Left ventricle myocardium superior (tissue), 1 donor: Measurements from ENCODE around the gene SNAP25. TPM values are rescaled to one million over a fixed set of nuclear protein-coding genes. Genes with fewer than 3 reads are reported as not detected.

Source experiments
- ATAC-seq: fragments of 200-7000 bp; cut with Tn5 transposase; one replicate; pipeline ENCODE4 v1.9.1; 2020; ENCODE audit warnings: mild to moderate bottlenecking, moderate library complexity
- DNase-seq: peaks from one replicate; pipeline ENCODE4 v3.0.0-alpha.2; 2020
- intact Hi-C: fragments of 100-400 bp; cut with micrococcal nuclease; formaldehyde crosslinking; loops from one replicate; pipeline ENCODE4 v1.11.0; 2022
- total RNA-seq: library from RNA; stranded (reverse); fragmentation: NEBNext Ultra II Directional; extraction: Animal tissue kit (Norgen Biotek cat#: 25700); gene quantifications from one replicate; pipeline ENCODE4 v1.2.1, GENCODE V29; 2021
- donor health status: DM: no; HTN: yes; CAD: no; lungs with severe emphysema.

Gene SNAP25
- total RNA-seq, 1 donor from 2014 or later: 0.67 TPM

DNA sequence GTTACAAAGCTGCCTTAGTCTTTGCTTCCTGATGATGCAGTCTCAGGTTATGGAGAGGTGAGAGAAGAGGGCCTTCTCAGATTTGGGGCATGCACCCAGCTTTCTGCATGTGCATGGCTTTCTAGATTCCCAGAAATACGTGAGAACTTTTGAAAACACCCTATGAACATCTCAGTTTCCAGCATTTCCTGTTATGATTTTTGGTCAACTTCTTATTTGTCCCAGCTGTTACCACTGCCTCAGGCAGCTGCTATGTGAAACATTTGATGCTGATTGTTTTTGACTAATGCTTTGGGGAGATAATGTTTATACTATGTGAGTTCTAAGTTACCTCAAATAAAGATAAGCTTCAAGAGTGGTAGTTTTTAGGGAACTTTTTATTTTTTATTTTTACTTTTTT lies 9.5 kb upstream of the SNAP25 start:
- DNase-seq: no peak
- intact Hi-C loops: no loop called here
- no peak for ATAC-seq

DNA sequence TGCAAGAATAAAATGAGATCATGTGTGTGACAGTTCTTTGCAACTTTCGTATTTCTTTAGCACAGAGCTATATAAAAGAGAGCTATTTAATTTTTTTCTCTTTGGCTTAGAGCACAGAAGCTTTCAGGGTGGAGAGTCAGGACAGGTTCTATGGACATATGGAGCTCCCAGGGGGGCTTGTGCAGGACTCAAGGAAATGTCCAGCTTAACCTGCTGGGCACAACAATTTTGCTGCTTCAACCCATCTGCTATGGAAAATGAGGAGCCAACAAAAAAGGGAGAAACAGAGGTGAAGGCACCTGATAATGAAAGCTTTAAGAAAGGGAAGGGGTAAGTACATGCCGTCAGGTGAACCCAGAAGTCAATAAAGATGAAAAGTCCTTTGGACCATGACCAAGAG lies 5.1 kb upstream of the SNAP25 start:
- intact Hi-C loops: no loop called here
- no peak for ATAC-seq
- DNase-seq: no peak

DNA sequence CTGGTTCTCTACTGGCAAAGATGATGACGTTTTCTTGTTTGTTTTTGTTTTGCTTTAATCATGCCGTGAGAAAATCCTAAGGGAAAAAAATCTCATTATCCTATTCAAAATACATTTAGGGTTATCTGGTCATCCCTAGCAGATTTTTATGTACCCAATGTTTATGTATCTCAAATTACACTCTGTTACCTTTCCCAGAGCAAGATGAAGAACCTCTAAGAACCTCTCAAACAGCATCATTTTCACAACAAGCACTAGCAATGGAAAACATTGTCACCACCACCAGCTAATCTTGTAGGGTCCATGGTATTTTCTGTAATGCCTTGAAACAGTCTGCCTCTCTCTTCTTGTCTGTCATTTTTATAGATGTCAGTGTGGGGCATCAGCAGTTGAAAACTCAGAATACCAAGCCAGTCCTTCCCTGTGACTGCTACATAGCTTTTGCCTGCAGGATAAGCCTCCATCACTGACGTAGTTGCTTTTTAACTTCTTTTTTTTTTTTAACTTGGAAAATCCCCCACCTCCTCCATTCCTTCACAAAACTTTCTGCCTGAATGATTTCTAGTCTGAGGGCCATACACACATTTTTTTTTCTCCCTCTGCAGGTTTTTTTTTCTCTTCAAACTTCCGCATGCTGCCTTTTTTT lies 2.4 kb upstream of the SNAP25 start:
- intact Hi-C loops: no loop called here
- ATAC-seq (no peak), DNase-seq (no peak)

DNA sequence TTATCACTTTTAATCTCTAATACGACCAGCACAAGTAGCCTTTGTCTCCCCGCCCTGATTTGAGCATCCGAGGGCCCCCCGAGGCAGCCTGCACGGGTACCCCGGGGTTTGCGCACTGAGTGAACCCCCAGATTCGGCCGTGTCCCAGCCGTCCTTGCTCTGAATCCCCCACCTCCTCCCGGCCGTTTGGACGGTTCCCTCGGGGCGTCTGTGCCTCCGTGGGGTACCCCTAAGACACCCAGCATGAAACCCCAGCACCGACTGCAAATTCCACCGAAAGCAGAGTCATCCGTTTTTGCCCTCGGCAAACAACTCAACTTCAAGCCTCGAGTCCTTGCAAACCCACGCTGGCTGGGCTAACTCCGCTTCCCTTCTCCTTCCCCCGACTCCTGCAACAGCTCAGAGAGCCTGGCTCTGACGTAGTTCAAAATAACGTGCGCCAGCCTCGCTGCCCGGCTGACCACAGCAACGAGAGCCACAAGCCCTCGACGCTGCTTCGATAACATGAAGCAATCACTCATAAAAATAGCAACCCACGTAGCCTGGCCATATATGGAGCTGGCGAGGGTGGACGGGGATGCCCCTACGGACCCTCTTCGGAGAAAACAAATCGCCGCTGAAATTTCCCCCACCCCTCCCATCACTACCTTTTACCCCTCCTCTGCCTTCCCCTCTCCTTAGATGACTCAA lies 764 bp upstream of the SNAP25 start:
- no peak for ATAC-seq
- DNase-seq: peak; percentile 27
- intact Hi-C loops: no loop called here

DNA sequence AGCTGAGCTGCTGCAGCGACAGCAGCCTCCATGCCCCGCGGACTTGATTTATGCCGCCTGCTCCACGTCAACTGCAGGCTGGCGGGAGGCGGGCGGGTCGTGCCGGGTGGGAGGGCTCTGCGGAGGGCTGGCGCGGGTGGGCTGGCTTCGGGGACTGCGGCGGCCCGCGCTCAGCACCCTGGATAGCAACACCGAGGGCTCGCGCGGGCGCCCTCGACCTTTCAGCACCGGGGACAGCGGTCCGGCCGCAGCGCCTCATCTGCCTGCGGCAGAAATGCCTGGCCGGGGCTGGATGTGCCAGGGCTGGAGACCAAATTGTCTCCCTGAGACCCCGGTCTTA lies 792 bp downstream of the SNAP25 start:
- DNase-seq (peak; percentile 83), ATAC-seq (peak; percentile 90)
- intact Hi-C loops: no loop called here

DNA sequence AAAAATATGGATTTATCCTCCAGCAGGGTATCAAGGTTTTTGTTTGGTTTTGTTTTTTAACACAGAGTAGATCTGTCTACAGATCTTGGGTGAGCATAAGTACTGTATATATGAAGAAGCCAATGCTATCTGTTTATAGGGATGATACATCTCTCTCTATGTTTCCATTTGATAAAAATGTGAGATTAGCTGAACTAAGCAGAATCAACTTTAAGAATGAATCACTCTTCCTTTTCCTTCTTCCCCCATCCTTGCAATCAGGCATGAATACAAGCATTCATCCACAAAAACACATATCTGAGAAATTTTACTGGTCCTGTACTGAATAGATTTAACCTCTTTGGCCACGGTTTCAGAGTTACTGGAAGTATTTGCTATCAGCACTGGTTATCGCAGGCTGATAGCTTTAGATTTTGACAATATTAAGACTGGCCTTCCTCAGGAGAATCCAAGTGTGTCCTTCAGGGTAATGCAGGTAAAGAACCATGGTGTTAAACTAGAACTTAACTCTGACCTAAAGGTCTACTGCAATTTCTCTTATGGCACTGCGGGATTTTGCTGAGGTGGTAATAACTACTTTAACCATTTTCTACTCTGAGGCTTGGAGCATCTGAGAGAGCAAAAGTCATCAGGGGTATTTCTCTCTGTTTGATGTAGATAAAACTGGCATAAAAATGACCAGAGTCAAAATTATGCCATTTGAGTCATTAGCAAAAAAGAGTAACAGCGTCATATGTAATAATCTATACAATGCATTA lies 1.5 kb downstream of the SNAP25 start:
- no peak for ATAC-seq
- DNase-seq: no peak
- intact Hi-C loops: no loop called here

DNA sequence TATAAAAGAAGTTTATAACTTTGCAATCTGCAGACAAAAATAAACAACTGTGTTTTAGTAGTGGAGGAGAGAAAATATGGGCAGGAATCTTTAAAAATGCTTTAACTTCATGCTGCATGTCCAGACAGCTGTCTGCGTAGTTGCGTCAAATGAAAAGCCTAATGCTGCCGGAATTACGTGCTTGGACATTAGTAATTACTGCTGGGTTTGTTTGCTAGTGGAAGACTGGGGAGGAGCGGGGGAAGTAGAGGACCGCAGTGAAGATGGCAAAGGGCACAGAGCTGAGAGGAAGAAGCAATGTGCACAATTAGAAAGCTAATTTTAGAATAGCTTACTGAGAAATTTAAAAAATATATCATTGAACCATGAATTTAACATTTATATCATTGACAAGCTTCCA lies 2.4 kb downstream of the SNAP25 start:
- ATAC-seq (no peak), DNase-seq (no peak)
- intact Hi-C loops: no loop called here

DNA sequence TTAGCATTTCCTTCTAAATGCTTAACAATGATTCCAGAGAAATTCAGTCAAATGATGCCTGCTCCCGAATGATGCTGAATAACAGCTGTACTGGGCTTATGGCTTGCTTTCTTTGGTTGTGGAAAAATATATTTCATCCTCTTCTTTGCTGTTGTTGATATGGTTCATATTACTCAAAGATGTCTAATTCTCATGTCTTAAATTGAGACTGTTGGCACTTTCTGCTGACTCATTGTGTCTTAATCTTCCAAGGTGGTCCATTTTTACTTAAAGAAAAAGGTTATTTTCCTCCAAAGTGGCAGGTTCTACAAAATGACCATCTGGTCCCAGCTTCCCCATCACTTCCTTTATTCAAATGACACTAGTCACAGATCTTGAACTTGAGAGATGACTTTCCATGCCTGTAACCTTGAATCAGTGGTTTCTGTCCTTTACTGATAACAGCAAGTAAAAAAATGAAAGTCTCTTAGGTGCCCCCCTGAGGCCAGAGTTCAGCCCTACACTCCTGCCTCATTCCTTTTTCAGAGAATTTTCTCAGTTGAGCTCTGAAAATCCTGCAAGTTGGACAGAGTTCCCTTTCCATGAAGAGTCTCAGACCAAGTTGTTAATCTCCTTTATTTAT lies 6.9 kb downstream of the SNAP25 start:
- ATAC-seq: no peak
- intact Hi-C loops: no loop called here
- DNase-seq: no peak

DNA sequence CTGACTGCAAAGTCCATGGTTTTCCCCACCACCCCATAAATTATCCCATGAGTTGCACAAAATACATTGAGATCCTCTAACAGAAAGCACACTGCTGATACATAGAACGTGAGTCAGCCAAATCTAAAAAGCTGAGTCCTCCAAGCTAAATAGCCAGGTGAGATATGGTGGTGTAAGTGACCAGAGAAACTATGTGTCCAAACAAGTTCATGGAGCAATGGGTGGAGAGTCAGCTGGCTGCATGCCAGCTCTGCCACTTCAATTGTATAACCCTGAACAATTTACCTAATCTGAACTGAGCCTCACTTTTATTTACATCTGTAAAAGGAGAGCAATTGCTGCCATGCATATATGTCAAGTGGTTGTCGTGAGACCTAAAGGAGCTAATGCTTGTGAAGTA lies 9.7 kb downstream of the SNAP25 start:
- DNase-seq (no peak), ATAC-seq (no peak)
- intact Hi-C loops: no loop called here

DNA sequence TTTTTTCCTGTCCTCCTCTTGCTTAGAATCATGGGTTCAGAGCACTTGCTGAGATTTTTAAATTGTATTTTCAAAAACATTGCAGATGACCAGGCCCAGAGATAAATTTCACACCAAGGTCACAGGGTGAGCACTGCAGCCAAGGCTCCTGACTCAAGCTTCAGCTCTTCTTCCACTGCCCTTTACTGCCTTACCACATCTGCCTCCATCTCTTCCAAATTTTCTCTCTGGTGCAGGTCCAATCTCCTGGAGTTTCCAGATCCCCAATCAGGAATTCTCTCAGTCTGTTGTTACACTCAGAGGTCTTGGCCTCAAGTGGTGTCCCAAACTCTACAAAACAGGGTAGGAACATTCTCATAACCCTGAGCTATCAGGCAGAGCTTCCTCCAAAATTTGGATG lies 12.7 kb downstream of the SNAP25 start:
- no peak for DNase-seq
- intact Hi-C loops: no loop called here
- ATAC-seq: no peak

DNA sequence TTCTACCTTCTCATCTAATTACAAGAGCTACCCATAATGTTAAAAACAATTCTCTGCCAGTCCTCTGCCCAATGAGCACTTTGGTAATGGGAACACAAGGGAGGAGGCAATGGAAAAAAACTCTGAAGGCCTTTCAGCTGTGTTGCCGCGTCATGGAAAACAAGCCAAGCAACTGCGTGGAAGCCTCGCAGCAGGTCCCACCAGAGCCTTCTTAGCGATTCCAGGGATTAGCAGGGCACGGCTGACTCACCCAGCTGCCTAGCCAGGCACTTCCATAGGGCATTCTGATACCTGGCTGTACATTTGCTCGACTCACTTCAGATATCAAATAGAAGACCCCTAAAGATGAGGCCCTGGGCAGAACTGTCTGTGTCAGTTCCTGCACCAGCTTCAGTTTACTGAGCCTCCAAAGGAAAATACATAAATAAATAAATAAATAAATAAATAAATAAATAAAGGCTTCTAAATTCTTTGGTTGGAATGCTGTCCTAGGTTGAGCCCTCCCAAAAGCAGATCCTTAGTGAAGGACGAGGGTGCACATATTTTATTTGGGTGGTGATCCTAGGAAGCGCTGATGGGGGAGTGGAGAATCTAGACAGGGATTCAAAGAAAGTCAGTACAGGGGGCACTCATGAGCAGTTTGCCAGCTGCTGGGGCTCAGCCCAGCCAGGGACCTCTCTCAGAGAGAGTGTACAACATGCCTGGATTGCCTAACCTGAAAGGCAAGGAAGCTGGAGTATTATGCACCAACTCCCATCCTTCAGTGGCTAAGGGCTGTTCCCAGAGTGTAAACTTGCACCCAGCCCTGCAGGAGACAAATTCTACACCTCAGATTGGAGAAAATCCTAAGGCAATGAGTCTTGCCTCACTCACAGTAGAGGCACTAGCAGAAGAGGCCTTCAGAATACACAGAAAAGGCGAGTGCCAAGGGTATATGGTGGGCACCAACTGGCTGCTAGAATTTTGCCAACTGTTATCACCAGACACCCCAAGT lies 18.2 kb downstream of the SNAP25 start:
- ATAC-seq: no peak
- DNase-seq: no peak
- intact Hi-C loops: no loop called here

DNA sequence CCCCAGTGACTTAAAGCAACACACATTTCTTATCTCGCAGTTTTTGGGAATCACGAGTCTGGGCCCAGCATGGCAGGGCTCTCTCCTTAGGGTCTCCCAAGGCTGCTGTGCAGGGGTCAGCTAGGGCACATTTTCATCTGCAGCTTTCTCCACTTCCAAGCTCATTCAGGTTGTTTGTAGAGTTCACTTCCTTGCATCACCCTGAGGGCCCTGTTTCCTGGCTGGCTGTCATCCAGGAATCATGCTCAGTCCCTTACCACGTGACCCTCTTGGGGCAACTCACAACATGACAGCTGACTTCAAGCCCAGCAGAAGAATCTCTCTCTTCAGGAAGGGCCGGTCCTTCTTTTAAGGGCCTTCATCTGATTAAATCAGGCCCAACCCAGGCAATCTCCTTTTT lies 21.3 kb downstream of the SNAP25 start:
- ATAC-seq (no peak), DNase-seq (no peak)
- intact Hi-C loops: no loop called here

DNA sequence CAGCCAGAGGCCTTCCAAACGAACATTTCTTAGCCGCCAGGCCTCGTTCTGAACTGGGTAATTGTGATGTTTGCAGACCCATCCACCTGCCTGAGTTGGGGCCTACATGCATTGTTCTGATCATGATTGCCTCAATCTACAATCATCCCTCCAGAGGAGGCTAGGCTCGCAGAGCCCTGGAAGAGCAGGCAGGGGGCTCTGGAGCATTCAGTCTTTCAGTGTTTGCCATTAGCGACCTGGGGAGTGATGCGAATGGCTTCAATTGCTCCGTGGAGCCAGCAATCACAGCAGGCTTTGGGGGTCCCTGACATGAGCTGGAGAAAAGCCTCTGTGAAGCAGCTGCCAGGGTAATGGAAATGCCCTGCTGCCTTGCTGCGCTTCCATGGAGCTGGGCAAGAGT lies 22.0 kb downstream of the SNAP25 start:
- no peak for ATAC-seq
- intact Hi-C loops: no loop called here
- no peak for DNase-seq

DNA sequence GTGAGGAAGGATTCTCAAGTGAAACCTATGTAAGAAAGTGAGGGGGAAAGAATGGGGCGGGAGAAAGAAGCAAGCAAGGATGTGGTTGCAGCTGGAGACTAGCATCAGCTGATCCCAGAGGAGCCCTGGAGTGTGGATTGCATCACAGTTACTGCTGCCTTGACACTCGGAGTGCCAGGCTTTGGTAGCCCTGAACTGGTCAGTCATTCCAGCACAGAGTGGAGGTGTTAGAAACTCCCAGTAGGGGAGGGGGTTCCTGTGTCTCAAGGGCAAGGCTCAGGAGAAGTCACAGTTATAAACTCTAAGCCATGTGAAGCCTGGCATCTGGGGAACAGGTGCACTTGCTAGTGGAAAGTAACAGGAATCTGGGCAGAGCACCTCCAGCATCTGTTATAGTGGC lies 23.5 kb downstream of the SNAP25 start:
- ATAC-seq (no peak), DNase-seq (no peak)
- intact Hi-C loops: no loop called here

DNA sequence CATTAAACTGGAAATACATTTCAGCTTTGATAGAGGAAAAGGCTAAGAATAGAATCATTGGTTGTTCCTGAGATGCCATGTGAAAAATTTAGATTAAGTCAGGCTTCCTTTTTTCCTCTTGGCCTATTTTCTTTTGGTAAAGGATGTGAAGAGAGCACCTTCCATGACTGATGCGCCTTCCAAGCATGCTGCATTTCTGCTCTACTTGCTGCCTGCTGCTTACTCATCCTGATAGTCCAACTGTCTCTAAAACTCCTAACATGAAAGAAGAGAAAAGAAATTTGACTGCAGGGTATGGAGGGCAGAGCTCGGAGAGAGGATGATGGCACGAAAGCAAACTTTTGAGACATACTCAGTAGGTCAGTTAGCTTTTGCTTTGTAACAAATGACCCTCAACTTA lies 28.8 kb downstream of the SNAP25 start:
- intact Hi-C loops: no loop called here
- no peak for ATAC-seq
- no peak for DNase-seq

DNA sequence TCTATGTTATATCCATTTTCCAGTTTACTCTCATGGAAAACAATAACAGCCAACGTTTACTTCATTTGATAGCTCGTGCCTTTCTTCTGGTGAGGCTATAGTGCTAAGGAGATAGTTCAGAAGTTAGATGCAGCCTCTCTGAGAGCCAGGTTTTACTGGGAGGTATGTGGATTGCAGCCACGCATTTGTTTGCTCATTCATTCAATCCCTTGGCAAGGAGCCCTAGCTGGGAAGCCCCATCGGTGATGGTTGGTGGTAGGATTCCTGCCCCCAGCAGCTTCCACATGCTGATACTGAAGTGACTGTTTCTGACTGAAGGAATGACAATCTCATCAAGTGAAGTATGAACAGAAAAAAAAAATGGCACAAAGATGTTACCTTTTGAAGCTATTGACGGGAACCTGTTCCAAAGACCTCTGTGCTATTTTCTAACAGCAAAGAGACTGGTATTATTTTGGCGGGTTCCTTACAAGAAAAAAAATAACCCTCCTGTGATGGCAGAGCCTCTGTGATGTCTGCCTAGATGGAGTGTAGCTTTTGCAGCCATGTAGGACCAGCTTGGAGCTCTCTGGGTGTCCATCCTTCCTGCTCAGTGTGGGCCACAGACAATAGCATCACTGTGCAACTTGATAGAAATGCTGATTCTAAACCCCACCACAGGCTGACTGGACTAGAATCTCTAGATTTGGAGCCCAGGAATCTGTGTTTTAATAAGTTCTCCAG lies 30.6 kb downstream of the SNAP25 start:
- ATAC-seq (no peak), DNase-seq (no peak)
- intact Hi-C loops: no loop called here

DNA sequence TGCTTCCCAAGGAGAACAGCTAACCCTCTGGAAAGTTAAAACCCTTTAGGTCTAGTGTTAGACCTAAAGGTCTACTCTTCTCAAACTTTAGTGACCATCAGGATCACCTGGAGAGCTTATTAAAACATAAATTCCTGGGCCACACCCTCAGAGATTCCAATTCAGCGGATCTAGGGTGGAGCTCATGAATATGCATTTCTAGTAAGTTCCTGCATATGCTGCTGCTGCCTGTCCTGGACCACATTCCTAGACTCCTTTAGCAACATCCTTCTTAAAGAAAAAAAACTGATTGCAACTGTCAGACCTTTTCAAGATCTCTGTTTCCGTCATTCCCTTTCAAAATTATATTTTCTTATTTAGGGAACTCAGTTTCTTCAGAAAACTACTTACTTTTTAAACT lies 31.2 kb downstream of the SNAP25 start:
- DNase-seq (no peak), ATAC-seq (no peak)
- intact Hi-C loops: no loop called here

DNA sequence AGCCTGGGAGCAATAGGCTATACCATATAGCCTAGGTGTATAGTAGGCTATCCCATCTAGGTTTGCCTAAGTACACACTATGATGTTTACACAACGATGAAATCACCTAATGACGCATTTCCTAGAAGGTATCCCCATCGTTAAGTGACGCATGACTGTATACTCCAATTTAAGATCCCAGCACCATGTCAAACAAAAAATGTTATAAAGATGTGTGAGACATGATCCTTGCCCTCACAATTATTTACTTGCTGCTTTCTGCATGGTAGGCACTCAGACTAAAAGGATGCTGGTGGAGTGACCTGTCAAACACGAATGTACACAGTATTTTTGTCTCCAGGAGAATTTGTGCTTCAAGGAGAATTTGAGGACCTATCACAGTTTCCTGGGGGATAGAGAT lies 32.3 kb downstream of the SNAP25 start:
- DNase-seq (no peak), ATAC-seq (no peak)
- intact Hi-C loops: no loop called here

DNA sequence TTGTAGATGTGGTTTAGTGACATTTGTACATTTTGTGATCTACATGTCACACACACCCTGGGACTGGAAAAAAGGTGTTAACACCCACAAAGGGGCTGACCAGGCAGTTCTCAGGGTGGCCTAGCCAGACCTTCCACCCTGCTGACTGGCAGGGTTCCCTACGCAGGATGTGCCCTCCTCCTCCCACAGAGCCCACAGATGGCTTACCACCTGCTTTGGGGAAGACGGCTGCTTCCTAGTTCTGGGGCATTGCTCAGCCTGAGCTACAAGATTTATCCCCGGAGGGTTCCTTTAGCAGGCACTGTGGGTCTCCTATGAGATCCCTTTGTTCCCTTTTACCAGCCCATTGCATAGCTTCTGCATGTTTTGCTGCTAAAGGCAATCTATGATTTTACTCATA lies 35.1 kb downstream of the SNAP25 start:
- no peak for DNase-seq
- intact Hi-C loops: no loop called here
- no peak for ATAC-seq
